HG03280 (cell line): ENCODE data around the gene TCF4.

Source experiments
- ATAC-seq: cut with Tn5 transposase; IDR thresholded peaks from one replicate; pipeline ENCODE4 v1.9.1; 2021; ENCODE audit warnings: mild to moderate bottlenecking, moderate library complexity; ENCODE audit not compliant: unreplicated experiment

TCF4 gene

GRCh38 chr18:55585920-55586561 is 2.0 kb downstream of the TCF4 start:
- no peak for ATAC-seq

- no peak for ATAC-seq
These were observed 2.7 kb downstream of the TCF4 start for GRCh38 chr18:55585065-55585919.

- ATAC-seq, result no peak
These were observed 3.8 kb downstream of the TCF4 start for GRCh38 chr18:55584201-55584600.

GRCh38 chr18:55582325-55582724 is 5.7 kb downstream of the TCF4 start:
- no peak for ATAC-seq

- no peak for ATAC-seq
These were observed 8.3 kb downstream of the TCF4 start for GRCh38 chr18:55579501-55580270.

GRCh38 chr18:55577812-55578539 is 10.0 kb downstream of the TCF4 start:
- no peak for ATAC-seq

GRCh38 chr18:55576001-55576400 is 12.0 kb downstream of the TCF4 start:
- no peak for ATAC-seq

GRCh38 chr18:55575066-55575465 is 12.9 kb downstream of the TCF4 start:
- no peak for ATAC-seq

- ATAC-seq, result no peak
These were observed 14.6 kb downstream of the TCF4 start for GRCh38 chr18:55573386-55573785.

- ATAC-seq, result no peak
These were observed 17.0 kb downstream of the TCF4 start for GRCh38 chr18:55570966-55571365.

GRCh38 chr18:55566456-55566935 is 21.5 kb downstream of the TCF4 start:
- ATAC-seq, result no peak

GRCh38 chr18:55559739-55560138 is 28.3 kb downstream of the TCF4 start:
- no peak for ATAC-seq

- ATAC-seq, result no peak
These were observed 30.8 kb downstream of the TCF4 start for GRCh38 chr18:55557211-55557610.

- ATAC-seq, result no peak
These were observed 32.5 kb downstream of the TCF4 start for GRCh38 chr18:55555395-55556027.

GRCh38 chr18:55552526-55553189 is 35.3 kb downstream of the TCF4 start:
- ATAC-seq, result no peak

- ATAC-seq, result no peak
These were observed 36.8 kb downstream of the TCF4 start for GRCh38 chr18:55551227-55551626.

GRCh38 chr18:55550471-55550870 is 37.5 kb downstream of the TCF4 start:
- ATAC-seq, result no peak

GRCh38 chr18:55549474-55550104 is 38.4 kb downstream of the TCF4 start:
- ATAC-seq, result no peak

- ATAC-seq, result no peak
These were observed 40.3 kb downstream of the TCF4 start for GRCh38 chr18:55547705-55548056.
